ENCODE measurements around the gene CERS2.

The CERS2 gene

GRCh38 chr1:150967936-150968335, 6.7 kb downstream of the CERS2 start:
- no peak for TF ChIP-seq CTCF (IDR thresholded peaks at IDR 0.05; ENCODE audit: low read depth, low read length)

GRCh38 chr1:150966011-150966410, 8.6 kb downstream of the CERS2 start:
- no peak for TF ChIP-seq CTCF (IDR thresholded peaks at IDR 0.05; ENCODE audit: low read depth, low read length)
- H3K4me3 ChIP-seq (ENCODE audit: low read depth, low read length): no peak overlapping the region

More at GRCh38 chr1:150967936-150968335, 6.7 kb downstream of the CERS2 start:
- H3K4me3 ChIP-seq (ENCODE audit: low read depth, low read length): no peak overlapping the region

GRCh38 chr1:150965605-150966004, 9.0 kb downstream of the CERS2 start:
- no peak overlapping the region for H3K4me3 ChIP-seq (ENCODE audit: low read depth, low read length)
- TF ChIP-seq CTCF (IDR thresholded peaks at IDR 0.05; ENCODE audit: low read depth, low read length): no peak

- no peak overlapping the region for H3K4me3 ChIP-seq (ENCODE audit: low read depth, low read length)
- no peak for TF ChIP-seq CTCF (IDR thresholded peaks at IDR 0.05; ENCODE audit: low read depth, low read length)
Observed at GRCh38 chr1:150964164-150964489, 10.5 kb downstream of the CERS2 start.

GRCh38 chr1:150963321-150964163, 11.1 kb downstream of the CERS2 start:
- no peak overlapping the region for H3K4me3 ChIP-seq (ENCODE audit: low read depth, low read length)
- TF ChIP-seq CTCF (IDR thresholded peaks at IDR 0.05; ENCODE audit: low read depth, low read length): no peak

GRCh38 chr1:150961756-150962155, 12.9 kb downstream of the CERS2 start:
- TF ChIP-seq CTCF (IDR thresholded peaks at IDR 0.05; ENCODE audit: low read depth, low read length): no peak
- H3K4me3 ChIP-seq (ENCODE audit: low read depth, low read length): no peak overlapping the region

- TF ChIP-seq CTCF (IDR thresholded peaks at IDR 0.05; ENCODE audit: low read depth, low read length): no peak
- no peak overlapping the region for H3K4me3 ChIP-seq (ENCODE audit: low read depth, low read length)
Observed at GRCh38 chr1:150960646-150961045, 14.0 kb downstream of the CERS2 start.

Data from WI38 (cell line).